ENCODE results near the gene RNF151. TPM values are rescaled to one million over a fixed set of nuclear protein-coding genes. Genes with fewer than 3 reads are reported as not detected.

The RNF151 gene
- total and polyA plus RNA-seq, 7 donors = not detected

GRCh38 chr16:1981398-1981836 lies 14.8 kb downstream of the RNF151 start, which contains the start of gene NOXO1:
NOXO1 (minus strand) TSS chr16:1981469; CDS start chr16:1981179, 290 bp downstream.
- no peak for DNase-seq
- Histone ChIP-seq H3K36me3 (ENCODE audit: insufficient read depth in 1 of 2, low read depth in 1 of 2) (peaks cover 9 to 43% of the 10 kb centered on the region in 2 donors), H3K4me1 (peaks cover 32% of the 10 kb centered on the region), H3K27me3 (ENCODE audit: insufficient read depth in 3 of 3, low read length in 2 of 3) (no peaks in the 10 kb centered on the region), H3K9me3 (no peaks in the 10 kb centered on the region), H3K4me3 (no peak within 1 kb of the TSS), H3K27ac (no peak within 1 kb of the TSS)
- TF ChIP-seq CTCF (IDR thresholded peaks at IDR 0.05) = no peak
- 50 to 75% (median 62%) methylated on average over 6 of the region's 6 CpGs for WGBS, 3 donors
- intact Hi-C loops (cut with DNase I) = no loop called here
- no peak for ATAC-seq

DNA sequence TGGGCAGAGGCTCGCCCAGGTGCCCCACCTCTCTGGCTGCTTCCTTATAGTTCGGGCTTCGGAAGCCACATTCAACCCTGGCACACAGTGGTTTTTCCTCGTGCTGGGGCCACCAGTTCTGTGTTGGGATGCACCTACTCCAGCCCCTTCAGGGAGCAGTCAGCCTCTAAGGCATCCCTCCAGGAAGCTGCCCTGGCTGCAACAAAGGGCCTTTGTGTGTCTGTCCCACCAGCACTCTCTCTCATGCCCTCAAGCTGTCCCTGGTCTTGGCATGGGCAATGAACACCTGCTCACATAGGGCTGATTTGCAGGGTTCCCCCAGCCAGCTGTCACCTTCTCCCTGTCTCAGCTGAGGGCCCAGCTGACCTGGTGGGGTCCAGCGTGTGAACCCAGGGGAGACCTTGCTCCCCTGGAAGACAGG lies 15.4 kb downstream of the RNF151 start:
- H3K9me3 ChIP-seq = no peaks in the 10 kb centered on the region
- no peak for TF ChIP-seq CTCF (IDR thresholded peaks at IDR 0.05)
- no peak for DNase-seq
- no peak overlapping the region for H3K27ac ChIP-seq
- H3K36me3 ChIP-seq (ENCODE audit: insufficient read depth in 1 of 2, low read depth in 1 of 2) = peaks cover 9 to 43% of the 10 kb centered on the region in 2 donors
- no peak for ATAC-seq
- H3K4me3 ChIP-seq = no peak overlapping the region
- peaks cover 32% of the 10 kb centered on the region for H3K4me1 ChIP-seq
- intact Hi-C loops (cut with DNase I) = no loop called here
- 26 to 44% (median 36%) methylated on average over 5 of the region's 5 CpGs for WGBS, 3 donors
- H3K27me3 ChIP-seq (ENCODE audit: insufficient read depth in 3 of 3, low read length in 2 of 3) = no peaks in the 10 kb centered on the region

DNA sequence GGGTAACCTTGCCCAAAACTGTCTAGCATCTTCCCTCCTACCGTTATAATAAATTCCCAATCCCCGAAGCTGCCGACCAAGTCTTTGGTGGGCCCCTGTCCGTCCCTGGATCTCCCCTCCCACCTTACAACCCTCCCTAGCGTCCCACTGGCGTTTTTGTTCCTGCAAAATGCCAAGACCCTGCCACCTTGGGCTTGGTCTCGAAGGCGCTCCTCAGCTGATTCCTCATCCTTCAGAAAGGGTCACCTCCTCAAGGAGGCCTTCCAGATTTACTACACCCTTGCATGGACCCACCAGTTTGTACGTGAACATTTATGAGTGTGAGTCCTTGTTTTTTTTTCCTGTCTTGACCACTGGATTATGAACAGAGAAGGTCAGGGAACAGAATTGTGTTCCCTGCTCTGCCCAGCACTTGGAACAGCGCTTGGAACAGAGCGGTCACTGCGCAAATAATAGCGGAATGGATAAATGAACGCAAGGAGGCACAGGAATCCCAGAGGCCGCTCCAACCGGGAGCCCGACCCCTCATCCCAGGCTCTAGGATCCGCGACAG lies 16.4 kb downstream of the RNF151 start:
- no peak for TF ChIP-seq CTCF (IDR thresholded peaks at IDR 0.05)
- peaks cover 0 to 3% (median 0%) of the 10 kb centered on the region in 3 donors for H3K27me3 ChIP-seq (ENCODE audit: insufficient read depth in 3 of 3, low read length in 2 of 3)
- H3K9me3 ChIP-seq = no peaks in the 10 kb centered on the region
- H3K27ac ChIP-seq = peak overlapping the region; percentile 67
- intact Hi-C loops (cut with DNase I) = no loop called here
- peak overlapping the region; percentile 93 for H3K4me3 ChIP-seq
- H3K4me1 ChIP-seq = peaks cover 32% of the 10 kb centered on the region
- ATAC-seq = no peak
- peaks cover 8 to 36% of the 10 kb centered on the region in 2 donors for H3K36me3 ChIP-seq (ENCODE audit: insufficient read depth in 1 of 2, low read depth in 1 of 2)
- 33 to 39% (median 36%) methylated on average over 19 of the region's 19 CpGs for WGBS, 3 donors
- no peak for DNase-seq

DNA sequence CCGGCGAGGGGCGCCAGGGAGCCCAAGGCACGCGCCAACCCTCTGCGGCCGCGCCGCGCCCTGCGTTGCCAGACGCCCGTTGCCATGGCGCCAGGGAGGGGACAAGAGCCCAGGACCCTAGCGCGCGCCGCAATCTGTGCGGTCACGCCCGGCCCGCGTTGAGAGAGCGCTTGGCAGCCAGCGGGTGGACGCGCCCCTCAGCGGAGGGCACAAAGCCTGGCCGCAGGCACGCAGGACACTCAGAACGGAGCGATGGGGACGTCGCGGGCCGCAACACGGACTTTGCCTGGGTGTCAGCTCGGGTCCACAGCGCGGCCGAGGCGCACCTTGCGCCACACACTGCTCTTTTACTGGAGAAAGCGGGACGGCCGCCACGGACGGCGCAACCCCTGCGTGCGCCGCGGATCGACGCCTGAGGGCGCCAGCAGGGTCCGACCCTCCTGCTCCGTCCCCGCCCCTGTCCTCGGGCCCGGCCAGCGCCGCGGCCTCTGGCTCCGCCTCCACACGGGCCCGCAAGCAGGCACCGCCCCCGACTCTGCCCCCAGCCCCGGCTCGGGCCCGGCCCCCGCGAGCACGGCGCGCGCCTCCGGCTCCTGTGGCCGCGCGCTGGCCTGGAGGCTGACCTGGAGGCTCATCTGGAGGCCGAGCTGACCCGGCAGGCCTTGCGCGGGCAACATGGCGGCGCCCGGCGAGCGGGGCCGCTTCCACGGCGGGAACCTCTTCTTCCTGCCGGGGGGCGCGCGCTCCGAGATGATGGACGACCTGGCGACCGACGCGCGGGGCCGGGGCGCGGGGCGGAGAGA lies 17.1 kb downstream of the RNF151 start, which contains the start of gene GFER:
Gene GFER, plus strand, starts transcription at position 650 of the 803 bp plus-strand sequence. Its CDS starts 26 bp downstream, at position 676.
- Histone ChIP-seq H3K9me3 (no peaks in the 10 kb centered on the region), H3K36me3 (ENCODE audit: insufficient read depth in 1 of 2, low read depth in 1 of 2) (peaks cover 4 to 29% of the 10 kb centered on the region in 2 donors), H3K4me1 (peaks cover 32% of the 10 kb centered on the region), H3K27ac (peak within 1 kb of the TSS; percentile 67), H3K4me3 (peak within 1 kb of the TSS; percentile 93), H3K27me3 (ENCODE audit: insufficient read depth in 3 of 3, low read length in 2 of 3) (peaks cover 0 to 8% (median 4%) of the 10 kb centered on the region in 3 donors)
- intact Hi-C loops (cut with DNase I) = no loop called here
- DNase-seq (peak; percentile 91 to 95), ATAC-seq (peak; percentile 89 to 92 (median 90))
- peak; percentile 41 for TF ChIP-seq CTCF (IDR thresholded peaks at IDR 0.05)
- WGBS, 3 donors = 0% methylated on average over 55 to 109 of the region's 109 CpGs

All from psoas muscle (tissue), 8 donors.